ENCODE measurements around the gene FILIP1. TPM values are rescaled to one million over a fixed set of nuclear protein-coding genes. Genes with fewer than 3 reads are reported as not detected.
A peak's percentile ranks its signal among the peaks of the same experiment; 100 is the strongest.
"Not testable (repeated sequence)": the region's sequence is repeated elsewhere in the genome, so short reads cannot be mapped to it uniquely, and the experiment has no call there.

Gene FILIP1
- total RNA-seq, 1 donor = under 0.01 TPM

DNA sequence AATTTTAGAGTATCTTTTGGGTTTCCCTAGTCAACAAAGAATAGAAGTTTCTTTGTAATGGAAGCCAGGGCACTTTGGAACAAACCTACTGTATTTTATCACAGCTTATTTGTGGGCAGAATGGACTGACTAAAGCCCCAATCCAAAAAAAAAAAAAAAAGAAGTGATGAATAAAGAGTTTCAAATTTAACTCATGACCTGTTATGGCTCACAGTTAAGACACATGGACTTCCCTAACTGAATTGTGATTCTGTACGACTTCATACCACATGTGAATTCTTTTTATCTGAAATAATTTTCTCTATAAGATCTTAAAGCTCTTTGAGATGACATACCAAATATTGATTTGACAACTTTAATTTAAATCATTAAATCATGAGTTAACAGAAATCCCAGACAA is 77.2 kb downstream of the FILIP1 start:
- Histone ChIP-seq H3K4me3 (ENCODE audit: insufficient read depth, low read length) (no peak overlapping the region), H3K27ac (ENCODE audit: low read depth, low read length) (no peak overlapping the region), H3K4me1 (ENCODE audit: insufficient read depth, low read length) (peaks cover 9% of the 10 kb centered on the region), H4K20me1 (ENCODE audit: insufficient read depth, low read length) (no peaks in the 10 kb centered on the region), H3K4me2 (ENCODE audit: insufficient read depth, low read length) (no peak overlapping the region), H3K79me2 (ENCODE audit: insufficient read depth, low read length) (no peaks in the 10 kb centered on the region), H3K36me3 (ENCODE audit: insufficient read depth, low read length) (no peaks in the 10 kb centered on the region), H2AFZ (ENCODE audit: low read length) (no peak overlapping the region), H3K27me3 (ENCODE audit: insufficient read depth, low read length) (no peaks in the 10 kb centered on the region), H3K9me3 (ENCODE audit: low read depth, low read length) (no peaks in the 10 kb centered on the region)
- no peak for TF ChIP-seq CTCF (IDR thresholded peaks at IDR 0.05; ENCODE audit: extremely low read depth, low read depth, low read length)
- DNase-seq (ENCODE audit: insufficient read length, low spot score, missing footprints) = no peak

DNA sequence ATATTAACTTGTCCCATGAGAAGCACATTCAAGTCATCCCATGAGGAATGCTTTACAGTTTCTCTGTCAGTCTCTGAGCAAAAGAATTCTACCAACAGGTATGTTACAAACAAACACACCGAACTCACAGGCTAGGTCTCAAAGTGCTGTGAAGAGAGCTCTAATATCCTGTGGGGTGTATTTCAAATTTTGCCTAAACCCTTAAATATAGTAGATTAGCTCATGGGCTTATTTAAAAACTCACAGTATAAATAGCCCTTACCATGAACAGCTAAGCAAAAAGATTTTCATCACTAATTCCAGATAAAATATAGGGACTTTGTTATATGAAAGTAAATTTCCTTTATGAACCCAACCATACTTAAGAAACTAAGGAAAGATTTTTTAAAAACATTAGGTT is 77.8 kb downstream of the FILIP1 start:
- no peak for DNase-seq (ENCODE audit: insufficient read length, low spot score, missing footprints)
- Histone ChIP-seq H3K4me2 (ENCODE audit: insufficient read depth, low read length) (no peak overlapping the region), H3K27ac (ENCODE audit: low read depth, low read length) (no peak overlapping the region), H3K4me3 (ENCODE audit: insufficient read depth, low read length) (no peak overlapping the region), H3K36me3 (ENCODE audit: insufficient read depth, low read length) (no peaks in the 10 kb centered on the region), H3K79me2 (ENCODE audit: insufficient read depth, low read length) (no peaks in the 10 kb centered on the region), H3K4me1 (ENCODE audit: insufficient read depth, low read length) (peaks cover 9% of the 10 kb centered on the region), H3K9me3 (ENCODE audit: low read depth, low read length) (no peaks in the 10 kb centered on the region), H2AFZ (ENCODE audit: low read length) (no peak overlapping the region), H3K27me3 (ENCODE audit: insufficient read depth, low read length) (no peaks in the 10 kb centered on the region), H4K20me1 (ENCODE audit: insufficient read depth, low read length) (no peaks in the 10 kb centered on the region)
- TF ChIP-seq CTCF (IDR thresholded peaks at IDR 0.05; ENCODE audit: extremely low read depth, low read depth, low read length) = no peak

DNA sequence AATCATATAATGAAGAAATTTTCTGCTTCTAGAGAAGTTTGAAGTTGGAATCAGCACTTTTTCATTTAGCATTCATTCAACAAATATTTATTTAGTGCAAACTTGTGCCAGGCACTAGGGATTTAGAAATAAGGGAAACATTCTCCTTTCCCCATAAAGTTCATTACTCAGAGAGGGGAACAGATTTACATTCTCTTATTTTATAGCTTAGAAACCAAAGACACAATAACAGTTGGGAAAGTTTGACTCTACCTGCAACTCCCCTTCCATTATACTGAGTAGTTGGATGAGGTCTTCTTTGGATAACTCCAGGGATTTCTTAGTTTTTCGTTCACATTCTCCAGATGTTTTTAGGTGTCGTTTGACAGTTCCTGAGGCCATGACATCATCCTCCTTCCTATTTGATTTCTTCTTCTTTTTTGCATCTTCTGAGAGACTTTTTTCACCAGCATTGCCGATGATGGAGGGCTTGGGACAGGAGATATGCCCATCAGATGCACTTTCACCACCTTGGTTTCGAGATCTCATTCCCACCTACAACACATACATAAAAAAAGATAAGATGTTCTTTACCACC is 79.1 kb downstream of the FILIP1 start:
- Histone ChIP-seq H3K36me3 (ENCODE audit: insufficient read depth, low read length) (no peaks in the 10 kb centered on the region), H4K20me1 (ENCODE audit: insufficient read depth, low read length) (no peaks in the 10 kb centered on the region), H3K9me3 (ENCODE audit: low read depth, low read length) (no peaks in the 10 kb centered on the region), H3K79me2 (ENCODE audit: insufficient read depth, low read length) (no peaks in the 10 kb centered on the region), H3K4me1 (ENCODE audit: insufficient read depth, low read length) (peaks cover 14% of the 10 kb centered on the region), H3K27me3 (ENCODE audit: insufficient read depth, low read length) (no peaks in the 10 kb centered on the region), H2AFZ (ENCODE audit: low read length) (no peak overlapping the region), H3K4me2 (ENCODE audit: insufficient read depth, low read length) (no peak overlapping the region), H3K4me3 (ENCODE audit: insufficient read depth, low read length) (no peak overlapping the region), H3K27ac (ENCODE audit: low read depth, low read length) (no peak overlapping the region)
- no peak for TF ChIP-seq CTCF (IDR thresholded peaks at IDR 0.05; ENCODE audit: extremely low read depth, low read depth, low read length)
- no peak for DNase-seq (ENCODE audit: insufficient read length, low spot score, missing footprints)

- Histone ChIP-seq H3K79me2 (ENCODE audit: insufficient read depth, low read length) (no peaks in the 10 kb centered on the region), H3K4me2 (ENCODE audit: insufficient read depth, low read length) (peak overlapping the region; percentile 30), H4K20me1 (ENCODE audit: insufficient read depth, low read length) (no peaks in the 10 kb centered on the region), H3K27ac (ENCODE audit: low read depth, low read length) (no peak overlapping the region), H3K36me3 (ENCODE audit: insufficient read depth, low read length) (no peaks in the 10 kb centered on the region), H2AFZ (ENCODE audit: low read length) (no peak overlapping the region), H3K9me3 (ENCODE audit: low read depth, low read length) (no peaks in the 10 kb centered on the region), H3K4me1 (ENCODE audit: insufficient read depth, low read length) (peaks cover 13% of the 10 kb centered on the region), H3K27me3 (ENCODE audit: insufficient read depth, low read length) (no peaks in the 10 kb centered on the region), H3K4me3 (ENCODE audit: insufficient read depth, low read length) (no peak overlapping the region)
- DNase-seq (ENCODE audit: insufficient read length, low spot score, missing footprints) = no peak
- no peak for TF ChIP-seq CTCF (IDR thresholded peaks at IDR 0.05; ENCODE audit: extremely low read depth, low read depth, low read length)
Measured at GRCh38 chr6:75412969-75413662, 80.5 kb downstream of the FILIP1 start.

DNA sequence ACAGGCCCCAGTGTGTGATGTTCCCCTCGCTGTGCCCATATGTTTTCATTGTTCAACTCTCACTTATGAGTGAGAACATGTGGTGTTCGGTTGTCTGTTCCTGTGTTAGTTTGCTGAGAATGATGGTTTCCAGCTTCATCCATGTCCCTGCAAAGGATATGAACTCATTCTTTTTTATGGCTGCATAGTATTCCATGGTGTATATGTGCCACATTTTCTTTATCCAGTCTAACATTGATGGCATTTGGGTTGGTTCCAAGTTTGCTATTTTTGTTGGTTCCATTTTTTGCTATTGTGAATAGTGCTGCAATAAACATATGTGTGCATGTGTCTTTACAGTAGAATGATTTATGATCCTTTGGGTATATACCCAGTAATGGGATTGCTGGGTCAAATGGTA is 83.0 kb downstream of the FILIP1 start:
- H3K4me2 ChIP-seq (ENCODE audit: insufficient read depth, low read length); H3K27ac ChIP-seq (ENCODE audit: low read depth, low read length); H3K36me3 ChIP-seq (ENCODE audit: insufficient read depth, low read length); H2AFZ ChIP-seq (ENCODE audit: low read length); H3K9me3 ChIP-seq (ENCODE audit: low read depth, low read length); H4K20me1 ChIP-seq (ENCODE audit: insufficient read depth, low read length); DNase-seq (ENCODE audit: insufficient read length, low spot score, missing footprints); H3K27me3 ChIP-seq (ENCODE audit: insufficient read depth, low read length); H3K79me2 ChIP-seq (ENCODE audit: insufficient read depth, low read length); H3K4me3 ChIP-seq (ENCODE audit: insufficient read depth, low read length): not testable (repeated sequence)
- peaks cover 13% of the 10 kb centered on the region for H3K4me1 ChIP-seq (ENCODE audit: insufficient read depth, low read length)
